BLaER1 (cell line): Measurements from ENCODE around the gene SECTM1.
A peak's percentile ranks its signal among the peaks of the same experiment; 100 is the strongest.

Experiments
- H3K27ac ChIP-seq: shearing (Covaris generic); formaldehyde crosslinking; 2 replicates; pipeline ENCODE4 v1.8.1; 2022
- H3K27me3 ChIP-seq: shearing (Covaris generic); formaldehyde crosslinking; 2 replicates; pipeline ENCODE4 v1.8.1; 2022
- H3K36me3 ChIP-seq: shearing (Covaris generic); formaldehyde crosslinking; 2 replicates; pipeline ENCODE4 v1.8.1; 2022
- H3K4me1 ChIP-seq: shearing (Covaris generic); formaldehyde crosslinking; 2 replicates; pipeline ENCODE4 v1.8.1; 2022
- H3K4me2 ChIP-seq: shearing (Covaris generic); formaldehyde crosslinking; 2 replicates; pipeline ENCODE4 v1.8.1; 2022
- H3K4me3 ChIP-seq: shearing (Covaris generic); formaldehyde crosslinking; 2 replicates; pipeline ENCODE4 v1.8.1; 2022
- H3K9ac ChIP-seq: shearing (Covaris generic); formaldehyde crosslinking; 2 replicates; pipeline ENCODE4 v1.8.1; 2022
- H3K9me3 ChIP-seq: shearing (Covaris generic); formaldehyde crosslinking; 2 replicates; pipeline ENCODE4 v1.8.1; 2022
- H4K20me1 ChIP-seq: shearing (Covaris generic); formaldehyde crosslinking; 2 replicates; pipeline ENCODE4 v1.8.1; 2022
- Cebpa-rat ChIP-seq: shearing (Covaris generic); IDR thresholded peaks from 2 replicates; pipeline ENCODE4 v1.8.1; 2022

The SECTM1 gene

GRCh38 chr17:82334622-82335394 is 1.2 kb upstream of the SECTM1 start:
- peaks cover 99% of the 10 kb centered on the region for H3K4me1 ChIP-seq
- no peak for TF ChIP-seq Cebpa-rat
- H3K4me3 ChIP-seq, result peak overlapping the region; percentile 61
- H3K9ac ChIP-seq, result peak overlapping the region; percentile 53; the same call in 1 of the 2 replicates
- no peaks in the 10 kb centered on the region for H3K9me3 ChIP-seq
- peaks cover 48% of the 10 kb centered on the region for H3K27me3 ChIP-seq
- no peaks in the 10 kb centered on the region for H3K36me3 ChIP-seq
- peaks cover 28% of the 10 kb centered on the region for H4K20me1 ChIP-seq
- peak overlapping the region; percentile 97 for H3K4me2 ChIP-seq
- peak overlapping the region; percentile 52 for H3K27ac ChIP-seq

- TF ChIP-seq Cebpa-rat, result no peak
- H3K36me3 ChIP-seq, result no peaks in the 10 kb centered on the region
- H3K9me3 ChIP-seq, result no peaks in the 10 kb centered on the region
- peaks cover 33% of the 10 kb centered on the region for H4K20me1 ChIP-seq
- H3K4me3 ChIP-seq, result peak overlapping the region; percentile 61
- peak overlapping the region; percentile 52; the same call in 1 of the 2 replicates for H3K27ac ChIP-seq
- H3K9ac ChIP-seq, result 0 out of 2 replicates have a peak overlapping the region, but pooled peaks have one; percentile 53
- peaks cover 100% of the 10 kb centered on the region for H3K4me1 ChIP-seq
- H3K4me2 ChIP-seq, result peak overlapping the region; percentile 97
- peaks cover 48% of the 10 kb centered on the region for H3K27me3 ChIP-seq
Observed at GRCh38 chr17:82334204-82334621, 647 bp upstream of the SECTM1 start.

GRCh38 chr17:82332669-82333278 is 792 bp downstream of the SECTM1 start:
- no peaks in the 10 kb centered on the region for H3K36me3 ChIP-seq
- peaks cover 99% of the 10 kb centered on the region for H3K4me1 ChIP-seq
- peaks cover 34% of the 10 kb centered on the region for H4K20me1 ChIP-seq
- peak overlapping the region; percentile 97 for H3K4me2 ChIP-seq
- no peak for TF ChIP-seq Cebpa-rat
- H3K27me3 ChIP-seq, result peaks cover 48% of the 10 kb centered on the region
- H3K27ac ChIP-seq, result no peak overlapping the region
- H3K9me3 ChIP-seq, result no peaks in the 10 kb centered on the region
- H3K9ac ChIP-seq, result no peak overlapping the region
- peak overlapping the region; percentile 61 for H3K4me3 ChIP-seq

GRCh38 chr17:82331345-82331939 is 2.1 kb downstream of the SECTM1 start:
- Histone ChIP-seq H3K9ac (no peak overlapping the region), H3K27me3 (peaks cover 48% of the 10 kb centered on the region)

GRCh38 chr17:82330322-82331239 is 3.0 kb downstream of the SECTM1 start:
- no peak for TF ChIP-seq Cebpa-rat

More at GRCh38 chr17:82331345-82331939, 2.1 kb downstream of the SECTM1 start:
- Histone ChIP-seq H3K4me3 (no peak overlapping the region), H3K9me3 (no peaks in the 10 kb centered on the region), H3K27ac (no peak overlapping the region), H3K4me1 (peaks cover 89% of the 10 kb centered on the region), H3K36me3 (no peaks in the 10 kb centered on the region), H3K4me2 (peak overlapping the region; percentile 97), H4K20me1 (peaks cover 34% of the 10 kb centered on the region)
- no peak for TF ChIP-seq Cebpa-rat

GRCh38 chr17:82329683-82330321 is 3.8 kb downstream of the SECTM1 start:
- Histone ChIP-seq H3K9ac (peak overlapping the region; percentile 38; the same call in 1 of the 2 replicates), H3K4me2 (peak overlapping the region; percentile 97), H4K20me1 (peaks cover 32% of the 10 kb centered on the region), H3K36me3 (no peaks in the 10 kb centered on the region), H3K9me3 (no peaks in the 10 kb centered on the region), H3K4me1 (peaks cover 89% of the 10 kb centered on the region), H3K27me3 (peaks cover 60% of the 10 kb centered on the region), H3K4me3 (peak overlapping the region; percentile 31; the same call in 1 of the 2 replicates), H3K27ac (no peak overlapping the region)
- TF ChIP-seq Cebpa-rat, result no peak

More at GRCh38 chr17:82330322-82331239, 3.0 kb downstream of the SECTM1 start:
- no peaks in the 10 kb centered on the region for H3K9me3 ChIP-seq
- H3K27ac ChIP-seq, result no peak overlapping the region
- H3K4me2 ChIP-seq, result peak overlapping the region; percentile 97
- H3K4me1 ChIP-seq, result peaks cover 89% of the 10 kb centered on the region
- H3K4me3 ChIP-seq, result peak overlapping the region; percentile 31; the same call in 1 of the 2 replicates
- H4K20me1 ChIP-seq, result peaks cover 34% of the 10 kb centered on the region
- peaks cover 53% of the 10 kb centered on the region for H3K27me3 ChIP-seq
- no peaks in the 10 kb centered on the region for H3K36me3 ChIP-seq
- peak overlapping the region; percentile 38; the same call in 1 of the 2 replicates for H3K9ac ChIP-seq

- Histone ChIP-seq H3K4me3 (no peak overlapping the region), H4K20me1 (peaks cover 25% of the 10 kb centered on the region), H3K4me2 (peak overlapping the region; percentile 97), H3K4me1 (peaks cover 89% of the 10 kb centered on the region), H3K9me3 (no peaks in the 10 kb centered on the region), H3K36me3 (no peaks in the 10 kb centered on the region), H3K9ac (no peak overlapping the region), H3K27me3 (peaks cover 56% of the 10 kb centered on the region), H3K27ac (no peak overlapping the region)
- no peak for TF ChIP-seq Cebpa-rat
Observed at GRCh38 chr17:82328994-82329507, 4.5 kb downstream of the SECTM1 start.

- Histone ChIP-seq H3K27ac (no peak overlapping the region), H3K9ac (no peak overlapping the region), H3K4me2 (peak overlapping the region; percentile 97), H3K36me3 (no peaks in the 10 kb centered on the region), H3K9me3 (no peaks in the 10 kb centered on the region), H3K4me1 (peaks cover 88% of the 10 kb centered on the region), H3K27me3 (peaks cover 52% of the 10 kb centered on the region), H4K20me1 (peaks cover 25% of the 10 kb centered on the region), H3K4me3 (no peak overlapping the region)
- TF ChIP-seq Cebpa-rat, result no peak
Observed at GRCh38 chr17:82328141-82328993, 5.2 kb downstream of the SECTM1 start.
